Measurements from ENCODE around the gene SOX10.

SOX10 gene

DNA sequence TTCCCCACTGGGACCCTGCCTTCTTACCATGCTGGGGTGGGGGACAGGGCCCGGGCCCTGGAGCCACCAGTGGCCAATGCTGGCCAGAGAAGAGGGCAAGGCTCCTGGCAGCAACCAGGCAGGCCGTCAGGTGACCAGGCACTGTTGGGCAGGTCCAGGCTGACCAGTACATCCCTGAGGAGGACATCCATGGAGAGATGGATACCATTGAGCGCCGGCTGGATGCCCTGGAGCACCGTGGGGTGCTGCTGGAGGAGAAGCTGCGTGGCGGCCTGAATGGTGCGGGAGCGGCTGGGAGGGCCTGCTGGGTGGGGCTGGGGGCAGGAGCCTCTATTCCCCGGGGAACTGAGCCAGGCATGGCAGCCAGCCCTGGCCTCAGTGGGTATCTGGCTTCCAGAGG lies 52.0 kb downstream of the SOX10 start:
- Histone ChIP-seq H2BK5ac (ENCODE audit: low read length) (no peak overlapping the region), H2BK120ac (ENCODE audit: low read depth, low read length) (no peak overlapping the region), H2AFZ (ENCODE audit: low read length) (no peak overlapping the region), H2BK15ac (ENCODE audit: low read length) (no peak overlapping the region), H4K91ac (ENCODE audit: low read depth, low read length, poor library complexity) (no peak overlapping the region), H3K18ac (ENCODE audit: low read length) (no peak overlapping the region), H3K4me3 (ENCODE audit: low read length in 2 of 2) (no peak overlapping the region), H3K9ac (ENCODE audit: low read depth, low read length, poor library complexity) (no peak overlapping the region), H4K8ac (ENCODE audit: low read depth, low read length) (no peak overlapping the region), H3K4ac (ENCODE audit: low read length) (no peak overlapping the region), H2AK5ac (ENCODE audit: low read depth, low read length) (no peak overlapping the region), H3K79me1 (ENCODE audit: low read depth, low read length) (peaks cover 1% of the 10 kb centered on the region), H3K4me2 (ENCODE audit: insufficient read depth, low read length, poor library complexity, severe bottlenecking) (no peak overlapping the region), H3K9me3 (replicated peaks in 1 of 2; ENCODE audit: control insufficient read depth in 2 of 2, insufficient read depth in 1 of 2, low read depth in 1 of 2, low read length in 2 of 2) (no peaks in the 10 kb centered on the region), H3K23ac (ENCODE audit: low read depth, low read length, poor library complexity) (no peak overlapping the region), H3K27me3 (ENCODE audit: control insufficient read depth in 3 of 3, insufficient read depth in 3 of 3, low read depth in 1 of 3, low read length in 3 of 3) (no peaks in the 10 kb centered on the region), H3K14ac (ENCODE audit: low read length) (peak overlapping the region; percentile 56), H3K4me1 (ENCODE audit: control insufficient read depth in 2 of 2, insufficient read depth in 1 of 2, low read depth in 1 of 2, low read length in 2 of 2) (peaks cover 3 to 8% of the 10 kb centered on the region in 2 donors), H3K27ac (replicated peaks; ENCODE audit: low read length) (no peak overlapping the region), H2BK12ac (ENCODE audit: low read length) (no peak overlapping the region), H3K36me3 (replicated peaks in 1 of 2; ENCODE audit: control insufficient read depth in 2 of 2, insufficient read depth in 2 of 2, low read length in 2 of 2) (peaks cover 19 to 58% of the 10 kb centered on the region in 2 donors)
- WGBS, 2 donors (ENCODE audit: extremely low coverage in 2 of 2, insufficient read length in 2 of 2, insufficient replicate concordance in 1 of 2), result no CpG with 5 or more reads among the region's 10 CpGs
- DNase-seq (ENCODE audit: low spot score), result no peak

GRCh38 chr22:37931893-37932389 lies 52.4 kb downstream of the SOX10 start:
- H3K23ac ChIP-seq (ENCODE audit: low read depth, low read length, poor library complexity), result no peak overlapping the region
- H4K8ac ChIP-seq (ENCODE audit: low read depth, low read length), result no peak overlapping the region
- H3K4ac ChIP-seq (ENCODE audit: low read length), result no peak overlapping the region
- H3K27ac ChIP-seq (replicated peaks; ENCODE audit: low read length), result no peak overlapping the region
- H2BK15ac ChIP-seq (ENCODE audit: low read length), result no peak overlapping the region
- H3K9ac ChIP-seq (ENCODE audit: low read depth, low read length, poor library complexity), result no peak overlapping the region
- H3K4me1 ChIP-seq (ENCODE audit: control insufficient read depth in 2 of 2, insufficient read depth in 1 of 2, low read depth in 1 of 2, low read length in 2 of 2), result peaks cover 3 to 8% of the 10 kb centered on the region in 2 donors
- H3K36me3 ChIP-seq (replicated peaks in 1 of 2; ENCODE audit: control insufficient read depth in 2 of 2, insufficient read depth in 2 of 2, low read length in 2 of 2), result peaks cover 18 to 60% of the 10 kb centered on the region in 2 donors
- no peak overlapping the region for H3K4me3 ChIP-seq (ENCODE audit: low read length in 2 of 2)
- no peaks in the 10 kb centered on the region for H3K27me3 ChIP-seq (ENCODE audit: control insufficient read depth in 3 of 3, insufficient read depth in 3 of 3, low read depth in 1 of 3, low read length in 3 of 3)
- no peak overlapping the region for H2AFZ ChIP-seq (ENCODE audit: low read length)
- H2BK120ac ChIP-seq (ENCODE audit: low read depth, low read length), result no peak overlapping the region
- no peak overlapping the region for H3K18ac ChIP-seq (ENCODE audit: low read length)
- H4K91ac ChIP-seq (ENCODE audit: low read depth, low read length, poor library complexity), result no peak overlapping the region
- DNase-seq (ENCODE audit: low spot score), result no peak
- no peaks in the 10 kb centered on the region for H3K9me3 ChIP-seq (replicated peaks in 1 of 2; ENCODE audit: control insufficient read depth in 2 of 2, insufficient read depth in 1 of 2, low read depth in 1 of 2, low read length in 2 of 2)
- peaks cover 1% of the 10 kb centered on the region for H3K79me1 ChIP-seq (ENCODE audit: low read depth, low read length)
- no peak overlapping the region for H2AK5ac ChIP-seq (ENCODE audit: low read depth, low read length)
- H3K14ac ChIP-seq (ENCODE audit: low read length), result peak overlapping the region; percentile 56
- H2BK12ac ChIP-seq (ENCODE audit: low read length), result no peak overlapping the region
- H3K4me2 ChIP-seq (ENCODE audit: insufficient read depth, low read length, poor library complexity, severe bottlenecking), result no peak overlapping the region
- WGBS, 2 donors (ENCODE audit: extremely low coverage in 2 of 2, insufficient read length in 2 of 2, insufficient replicate concordance in 1 of 2), result no CpG with 5 or more reads among the region's 6 CpGs
- no peak overlapping the region for H2BK5ac ChIP-seq (ENCODE audit: low read length)

GRCh38 chr22:37930952-37931440 lies 53.4 kb downstream of the SOX10 start:
- Histone ChIP-seq H3K14ac (ENCODE audit: low read length) (no peak overlapping the region), H3K36me3 (replicated peaks in 1 of 2; ENCODE audit: control insufficient read depth in 2 of 2, insufficient read depth in 2 of 2, low read length in 2 of 2) (peaks cover 25 to 64% of the 10 kb centered on the region in 2 donors), H2BK15ac (ENCODE audit: low read length) (no peak overlapping the region)

DNA sequence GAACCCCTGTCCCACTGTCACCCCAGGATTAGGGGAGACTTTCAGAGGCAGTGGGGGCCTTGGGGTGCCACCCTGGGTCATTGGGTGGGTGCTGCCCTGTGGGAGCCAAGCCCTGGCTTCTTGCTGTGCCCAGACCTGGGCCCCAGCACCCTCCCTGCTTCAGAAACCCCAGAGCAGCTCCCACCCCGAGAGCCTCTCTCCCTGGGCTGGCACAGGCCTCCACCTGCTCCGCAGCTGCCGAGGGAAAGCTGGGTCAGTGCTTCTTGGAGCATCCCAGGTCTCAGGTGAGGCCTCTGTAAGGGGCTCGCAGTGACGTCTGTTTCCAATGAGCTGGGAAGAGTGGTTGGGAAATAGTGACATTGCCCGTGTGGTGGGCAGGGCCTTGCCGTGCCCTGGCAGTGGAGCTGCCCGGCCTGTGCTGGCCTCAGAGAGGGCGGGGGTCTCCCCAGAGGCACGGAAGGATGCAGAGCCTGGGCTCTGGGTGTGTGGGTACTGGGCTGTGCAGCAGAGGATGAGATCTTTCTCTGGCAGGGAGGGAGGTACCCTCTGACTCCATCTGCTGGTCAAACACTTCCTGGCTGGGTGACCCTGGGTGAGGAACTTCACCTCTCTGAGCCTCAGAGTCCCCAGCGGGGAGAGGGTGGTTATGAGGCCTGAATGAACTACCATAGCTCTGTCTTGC lies 53.9 kb downstream of the SOX10 start:
- H4K91ac ChIP-seq (ENCODE audit: low read depth, low read length, poor library complexity), result no peak overlapping the region
- no peak overlapping the region for H3K23ac ChIP-seq (ENCODE audit: low read depth, low read length, poor library complexity)
- H3K4ac ChIP-seq (ENCODE audit: low read length), result no peak overlapping the region
- H3K79me1 ChIP-seq (ENCODE audit: low read depth, low read length), result peaks cover 3% of the 10 kb centered on the region
- H2BK12ac ChIP-seq (ENCODE audit: low read length), result no peak overlapping the region
- peak overlapping the region; percentile 21 for H3K9ac ChIP-seq (ENCODE audit: low read depth, low read length, poor library complexity)
- H2BK5ac ChIP-seq (ENCODE audit: low read length), result no peak overlapping the region
- peak overlapping the region; percentile 47 for H2AK5ac ChIP-seq (ENCODE audit: low read depth, low read length)
- peaks cover 26 to 70% of the 10 kb centered on the region in 2 donors for H3K36me3 ChIP-seq (replicated peaks in 1 of 2; ENCODE audit: control insufficient read depth in 2 of 2, insufficient read depth in 2 of 2, low read length in 2 of 2)
- no peak overlapping the region for H4K8ac ChIP-seq (ENCODE audit: low read depth, low read length)
- no peak for DNase-seq (ENCODE audit: low spot score)
- H2BK15ac ChIP-seq (ENCODE audit: low read length), result no peak overlapping the region
- peak overlapping the region; percentile 17 for H3K14ac ChIP-seq (ENCODE audit: low read length)
- H3K4me1 ChIP-seq (ENCODE audit: control insufficient read depth in 2 of 2, insufficient read depth in 1 of 2, low read depth in 1 of 2, low read length in 2 of 2), result peaks cover 3 to 8% of the 10 kb centered on the region in 2 donors
- H3K4me2 ChIP-seq (ENCODE audit: insufficient read depth, low read length, poor library complexity, severe bottlenecking), result no peak overlapping the region
- no peak overlapping the region for H3K4me3 ChIP-seq (ENCODE audit: low read length in 2 of 2)
- WGBS, 2 donors (ENCODE audit: extremely low coverage in 2 of 2, insufficient read length in 2 of 2, insufficient replicate concordance in 1 of 2), result no CpG with 5 or more reads among the region's 11 CpGs
- peak overlapping the region; percentile 28 for H3K18ac ChIP-seq (ENCODE audit: low read length)
- H2BK120ac ChIP-seq (ENCODE audit: low read depth, low read length), result no peak overlapping the region
- H2AFZ ChIP-seq (ENCODE audit: low read length), result no peak overlapping the region
- H3K27me3 ChIP-seq (ENCODE audit: control insufficient read depth in 3 of 3, insufficient read depth in 3 of 3, low read depth in 1 of 3, low read length in 3 of 3), result no peaks in the 10 kb centered on the region
- no peak overlapping the region for H3K27ac ChIP-seq (replicated peaks; ENCODE audit: low read length)
- H3K9me3 ChIP-seq (replicated peaks in 1 of 2; ENCODE audit: control insufficient read depth in 2 of 2, insufficient read depth in 1 of 2, low read depth in 1 of 2, low read length in 2 of 2), result no peaks in the 10 kb centered on the region

More at GRCh38 chr22:37930952-37931440, 53.4 kb downstream of the SOX10 start:
- Histone ChIP-seq H2BK5ac (ENCODE audit: low read length) (no peak overlapping the region), H2BK120ac (ENCODE audit: low read depth, low read length) (no peak overlapping the region), H3K4me1 (ENCODE audit: control insufficient read depth in 2 of 2, insufficient read depth in 1 of 2, low read depth in 1 of 2, low read length in 2 of 2) (peaks cover 3 to 8% of the 10 kb centered on the region in 2 donors), H4K8ac (ENCODE audit: low read depth, low read length) (no peak overlapping the region), H3K9ac (ENCODE audit: low read depth, low read length, poor library complexity) (no peak overlapping the region), H2AK5ac (ENCODE audit: low read depth, low read length) (peak overlapping the region; percentile 47), H3K27ac (replicated peaks; ENCODE audit: low read length) (no peak overlapping the region), H2AFZ (ENCODE audit: low read length) (no peak overlapping the region), H3K79me1 (ENCODE audit: low read depth, low read length) (peaks cover 1% of the 10 kb centered on the region), H3K18ac (ENCODE audit: low read length) (peak overlapping the region; percentile 28), H3K27me3 (ENCODE audit: control insufficient read depth in 3 of 3, insufficient read depth in 3 of 3, low read depth in 1 of 3, low read length in 3 of 3) (no peaks in the 10 kb centered on the region), H3K4me2 (ENCODE audit: insufficient read depth, low read length, poor library complexity, severe bottlenecking) (no peak overlapping the region), H3K9me3 (replicated peaks in 1 of 2; ENCODE audit: control insufficient read depth in 2 of 2, insufficient read depth in 1 of 2, low read depth in 1 of 2, low read length in 2 of 2) (no peaks in the 10 kb centered on the region), H2BK12ac (ENCODE audit: low read length) (no peak overlapping the region), H4K91ac (ENCODE audit: low read depth, low read length, poor library complexity) (no peak overlapping the region), H3K23ac (ENCODE audit: low read depth, low read length, poor library complexity) (no peak overlapping the region), H3K4me3 (ENCODE audit: low read length in 2 of 2) (no peak overlapping the region), H3K4ac (ENCODE audit: low read length) (no peak overlapping the region)
- no peak for DNase-seq (ENCODE audit: low spot score)
- WGBS, 2 donors (ENCODE audit: extremely low coverage in 2 of 2, insufficient read length in 2 of 2, insufficient replicate concordance in 1 of 2), result no CpG with 5 or more reads among the region's 2 CpGs

Data from neuronal stem cell (in vitro differentiated cells).